Effector memory CD8-positive, alpha-beta T cell (primary cell): ENCODE measurements around the gene PDGFC.

Experiments used
- ATAC-seq: fragments of 150-1000 bp; cut with Tn5 transposase; replicated peaks from 2 replicates; pipeline ENCODE4 v1.10.0; 2021; ENCODE audit warnings: mild to moderate bottlenecking, moderate library complexity
- DNase-seq, 3 experiments: peaks; one replicate each; pipeline ENCODE4 v3.0.0; 2021
- H3K27ac Mint-ChIP-seq, 2 donors: one replicate each; pipeline ENCODE4 v1.8.0; 2022; ENCODE audit warnings: mild to moderate bottlenecking in 2 of 2, mixed read lengths in 2 of 2, moderate library complexity in 2 of 2
- H3K27me3 Mint-ChIP-seq, 2 donors: one replicate each; pipeline ENCODE4 v1.8.0; 2022; ENCODE audit warnings: mixed read lengths in 2 of 2
- H3K36me3 Mint-ChIP-seq: one replicate; pipeline ENCODE4 v1.8.0; 2022; ENCODE audit warnings: mild to moderate bottlenecking, moderate library complexity, mixed read lengths; ENCODE audit not compliant: insufficient read depth
- H3K4me1 Mint-ChIP-seq, 2 donors: one replicate each; pipeline ENCODE4 v1.8.0; 2022; ENCODE audit warnings: low read depth in 2 of 2, mixed read lengths in 2 of 2
- H3K4me3 Mint-ChIP-seq, 2 donors: one replicate each; pipeline ENCODE4 v1.8.0; 2022; ENCODE audit warnings: mild to moderate bottlenecking in 2 of 2, mixed read lengths in 2 of 2, moderate library complexity in 2 of 2
- H3K9me3 Mint-ChIP-seq, 2 donors: one replicate each; pipeline ENCODE4 v1.8.0; 2022; ENCODE audit warnings: mixed read lengths in 2 of 2

PDGFC gene

GRCh38 chr4:156811963-156812362, 159.6 kb downstream of the PDGFC start:
- no peaks in the 10 kb centered on the region for H3K4me1 Mint-ChIP-seq
- H3K27me3 Mint-ChIP-seq: no peaks in the 10 kb centered on the region
- no peak overlapping the region for H3K27ac Mint-ChIP-seq
- no peak for DNase-seq
- H3K4me3 Mint-ChIP-seq: no peak overlapping the region
- no peaks in the 10 kb centered on the region for H3K36me3 Mint-ChIP-seq
- H3K9me3 Mint-ChIP-seq: peaks cover 8 to 11% of the 10 kb centered on the region in 2 donors
- no peak for ATAC-seq

DNA sequence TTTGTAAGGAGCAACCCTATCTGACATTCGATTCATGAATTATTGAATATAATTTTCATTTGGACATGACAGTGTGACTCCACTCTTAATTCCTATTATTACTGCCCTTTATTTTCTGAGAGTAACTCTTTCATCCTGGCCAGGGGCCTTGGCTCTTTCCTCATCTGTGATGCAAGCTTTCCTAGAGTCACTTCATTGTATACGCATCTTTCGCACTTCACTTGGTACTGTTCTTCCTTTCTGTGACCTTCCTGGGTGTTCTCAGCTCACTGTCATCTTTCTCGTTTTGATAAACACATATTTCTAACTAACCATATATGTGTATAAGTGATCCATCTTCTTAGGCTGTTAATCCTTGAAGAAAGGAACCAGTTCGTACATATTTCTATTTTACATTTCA, 160.3 kb downstream of the PDGFC start:
- Mint-ChIP-seq H3K4me3 (no peak overlapping the region), H3K9me3 (peaks cover 8 to 11% of the 10 kb centered on the region in 2 donors), H3K36me3 (no peaks in the 10 kb centered on the region), H3K4me1 (no peaks in the 10 kb centered on the region), H3K27me3 (no peaks in the 10 kb centered on the region), H3K27ac (no peak overlapping the region)
- ATAC-seq (no peak), DNase-seq (no peak)

GRCh38 chr4:156805696-156806095, 165.9 kb downstream of the PDGFC start:
- no peak for ATAC-seq

GRCh38 chr4:156803056-156803455, 168.5 kb downstream of the PDGFC start:
- no peaks in the 10 kb centered on the region for H3K4me1 Mint-ChIP-seq
- no peaks in the 10 kb centered on the region for H3K36me3 Mint-ChIP-seq
- no peak overlapping the region for H3K27ac Mint-ChIP-seq
- DNase-seq: no peak
- H3K4me3 Mint-ChIP-seq: no peak overlapping the region
- H3K27me3 Mint-ChIP-seq: no peaks in the 10 kb centered on the region
- H3K9me3 Mint-ChIP-seq: peaks cover 0 to 4% of the 10 kb centered on the region in 2 donors
- ATAC-seq: no peak

More at GRCh38 chr4:156805696-156806095, 165.9 kb downstream of the PDGFC start:
- Mint-ChIP-seq H3K27ac (no peak overlapping the region), H3K9me3 (peaks cover 0 to 9% of the 10 kb centered on the region in 2 donors), H3K27me3 (no peaks in the 10 kb centered on the region), H3K36me3 (no peaks in the 10 kb centered on the region), H3K4me1 (no peaks in the 10 kb centered on the region), H3K4me3 (no peak overlapping the region)
- no peak for DNase-seq

DNA sequence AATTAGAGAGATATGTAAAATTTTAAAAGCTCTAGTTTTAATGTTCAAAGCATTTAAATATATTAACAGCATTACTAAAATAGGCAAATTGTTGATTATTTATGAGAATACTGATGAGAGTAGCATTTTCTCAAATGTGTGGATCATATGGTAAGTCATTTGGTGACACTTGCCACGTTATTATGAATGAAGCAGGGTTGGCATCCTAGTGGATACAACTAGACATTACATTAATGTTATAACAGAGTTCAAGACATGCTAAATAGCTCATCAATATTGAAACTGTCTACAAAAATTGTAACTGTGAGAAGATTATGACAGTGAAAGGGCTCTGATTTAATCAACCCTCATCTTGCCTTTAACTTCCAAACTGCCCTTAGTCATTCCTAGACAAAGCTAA, 171.1 kb downstream of the PDGFC start:
- no peak for DNase-seq
- Mint-ChIP-seq H3K9me3 (peaks cover 0 to 4% of the 10 kb centered on the region in 2 donors), H3K4me1 (no peaks in the 10 kb centered on the region), H3K27me3 (no peaks in the 10 kb centered on the region), H3K4me3 (no peak overlapping the region), H3K27ac (no peak overlapping the region), H3K36me3 (no peaks in the 10 kb centered on the region)
- ATAC-seq: no peak

- H3K36me3 Mint-ChIP-seq: no peaks in the 10 kb centered on the region
- ATAC-seq: no peak
- H3K9me3 Mint-ChIP-seq: peaks cover 0 to 2% of the 10 kb centered on the region in 2 donors
- no peak overlapping the region for H3K27ac Mint-ChIP-seq
- no peak overlapping the region for H3K4me3 Mint-ChIP-seq
- H3K4me1 Mint-ChIP-seq: no peaks in the 10 kb centered on the region
- no peak for DNase-seq
- no peaks in the 10 kb centered on the region for H3K27me3 Mint-ChIP-seq
Observed at GRCh38 chr4:156799121-156799589, 172.4 kb downstream of the PDGFC start.

- Mint-ChIP-seq H3K27me3 (no peaks in the 10 kb centered on the region), H3K9me3 (peaks cover 0 to 2% of the 10 kb centered on the region in 2 donors), H3K36me3 (no peaks in the 10 kb centered on the region), H3K4me1 (no peaks in the 10 kb centered on the region), H3K27ac (no peak overlapping the region), H3K4me3 (no peak overlapping the region)
- no peak for ATAC-seq
- DNase-seq: no peak
Observed at GRCh38 chr4:156798438-156798837, 173.2 kb downstream of the PDGFC start.

GRCh38 chr4:156797206-156797605, 174.4 kb downstream of the PDGFC start:
- no peaks in the 10 kb centered on the region for H3K27me3 Mint-ChIP-seq
- H3K4me3 Mint-ChIP-seq: no peak overlapping the region
- no peak for DNase-seq
- H3K4me1 Mint-ChIP-seq: no peaks in the 10 kb centered on the region
- peaks cover 0 to 3% of the 10 kb centered on the region in 2 donors for H3K9me3 Mint-ChIP-seq
- no peak overlapping the region for H3K27ac Mint-ChIP-seq
- no peaks in the 10 kb centered on the region for H3K36me3 Mint-ChIP-seq
- no peak for ATAC-seq

DNA sequence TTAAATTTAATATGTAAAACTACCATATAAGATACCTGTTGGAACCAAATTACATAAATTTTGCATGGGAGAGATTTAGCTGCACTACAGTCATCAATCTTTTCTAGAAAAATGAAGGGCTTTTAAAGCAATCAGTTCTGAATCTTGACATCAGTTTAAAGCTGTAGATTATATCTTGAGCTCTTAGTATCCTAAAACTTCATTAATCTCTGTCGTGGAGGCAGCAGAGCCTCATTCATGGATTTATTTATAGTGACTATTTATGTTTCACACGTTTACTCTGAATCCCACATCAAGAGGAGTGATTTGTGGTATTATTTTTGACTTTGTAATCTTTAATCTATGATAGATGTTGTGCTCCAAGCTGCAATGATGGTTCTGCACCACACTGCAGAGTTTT, 175.9 kb downstream of the PDGFC start:
- no peak overlapping the region for H3K27ac Mint-ChIP-seq
- H3K27me3 Mint-ChIP-seq: no peaks in the 10 kb centered on the region
- DNase-seq: no peak
- H3K36me3 Mint-ChIP-seq: no peaks in the 10 kb centered on the region
- no peaks in the 10 kb centered on the region for H3K4me1 Mint-ChIP-seq
- H3K9me3 Mint-ChIP-seq: peaks cover 0 to 3% of the 10 kb centered on the region in 2 donors
- H3K4me3 Mint-ChIP-seq: no peak overlapping the region
- ATAC-seq: no peak

DNA sequence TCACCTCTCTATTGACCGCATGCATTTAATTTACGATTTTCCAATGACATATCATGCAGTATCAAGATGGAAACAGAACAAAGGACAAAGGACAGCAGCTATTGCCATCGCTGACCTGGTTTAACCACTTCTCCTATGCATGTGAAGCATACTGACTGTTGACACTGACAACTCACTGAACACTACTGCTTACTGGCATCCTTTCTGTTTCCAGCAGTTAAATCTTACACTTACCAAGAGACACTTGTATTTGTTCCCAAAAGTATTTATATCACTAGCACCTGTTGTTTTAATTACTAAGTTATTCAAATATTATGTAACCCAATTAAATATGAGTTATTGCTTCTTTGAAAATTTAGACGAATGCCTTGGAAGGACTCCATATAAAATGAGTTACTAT, 176.7 kb downstream of the PDGFC start:
- DNase-seq (no peak), ATAC-seq (no peak)
- Mint-ChIP-seq H3K9me3 (peaks cover 0 to 3% of the 10 kb centered on the region in 2 donors), H3K27ac (no peak overlapping the region), H3K4me3 (no peak overlapping the region), H3K27me3 (no peaks in the 10 kb centered on the region), H3K36me3 (no peaks in the 10 kb centered on the region), H3K4me1 (no peaks in the 10 kb centered on the region)

GRCh38 chr4:156792462-156793085, 179.0 kb downstream of the PDGFC start:
- H3K9me3 Mint-ChIP-seq: peaks cover 0 to 3% of the 10 kb centered on the region in 2 donors
- no peak overlapping the region for H3K4me3 Mint-ChIP-seq
- DNase-seq (no peak), ATAC-seq (no peak)
- H3K27ac Mint-ChIP-seq: no peak overlapping the region
- H3K27me3 Mint-ChIP-seq: no peaks in the 10 kb centered on the region
- H3K4me1 Mint-ChIP-seq: no peaks in the 10 kb centered on the region
- no peaks in the 10 kb centered on the region for H3K36me3 Mint-ChIP-seq

DNA sequence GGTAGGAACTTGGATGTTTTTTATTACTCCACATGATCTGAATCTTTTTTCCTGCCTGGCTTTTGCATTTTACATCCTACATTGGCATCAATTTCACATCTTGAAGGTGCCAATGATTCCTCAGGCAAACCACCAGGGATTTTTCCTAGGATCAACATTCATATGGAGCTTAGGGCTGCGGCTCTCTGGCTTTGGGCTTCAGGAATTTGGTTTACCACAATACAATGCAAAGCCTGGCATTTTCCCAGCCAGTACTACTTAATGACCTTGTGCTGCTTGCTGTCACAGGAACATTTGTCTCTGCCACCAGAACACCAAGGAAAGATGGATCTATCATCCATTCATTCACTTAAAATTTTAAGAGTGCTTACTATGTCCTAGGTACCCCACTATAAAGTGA, 180.7 kb downstream of the PDGFC start:
- Mint-ChIP-seq H3K27me3 (no peaks in the 10 kb centered on the region), H3K36me3 (no peaks in the 10 kb centered on the region), H3K27ac (no peak overlapping the region), H3K9me3 (peaks cover 0 to 3% of the 10 kb centered on the region in 2 donors), H3K4me1 (no peaks in the 10 kb centered on the region), H3K4me3 (no peak overlapping the region)
- ATAC-seq (no peak), DNase-seq (no peak)

GRCh38 chr4:156788782-156789181, 182.8 kb downstream of the PDGFC start:
- Mint-ChIP-seq H3K4me1 (no peaks in the 10 kb centered on the region), H3K36me3 (no peaks in the 10 kb centered on the region), H3K9me3 (peaks cover 0 to 6% of the 10 kb centered on the region in 2 donors), H3K27ac (no peak overlapping the region), H3K27me3 (no peaks in the 10 kb centered on the region), H3K4me3 (no peak overlapping the region)
- no peak for ATAC-seq
- DNase-seq: no peak

GRCh38 chr4:156786713-156787112, 184.9 kb downstream of the PDGFC start:
- DNase-seq (no peak), ATAC-seq (no peak)
- no peaks in the 10 kb centered on the region for H3K36me3 Mint-ChIP-seq
- no peak overlapping the region for H3K27ac Mint-ChIP-seq
- H3K9me3 Mint-ChIP-seq: peaks cover 0 to 4% of the 10 kb centered on the region in 2 donors
- no peak overlapping the region for H3K4me3 Mint-ChIP-seq
- H3K4me1 Mint-ChIP-seq: no peaks in the 10 kb centered on the region
- no peaks in the 10 kb centered on the region for H3K27me3 Mint-ChIP-seq
